GM12878 (cell line): ENCODE data around the gene KIF25. TPM values are rescaled to one million over a fixed set of nuclear protein-coding genes. Genes with fewer than 3 reads are reported as not detected.
A peak's percentile ranks its signal among the peaks of the same experiment; 100 is the strongest.

Experiments
- ATAC-seq: fragments of 200-7000 bp; cut with Tn5 transposase; 3 replicates; pipeline ENCODE4 v1.9.1; 2020; ENCODE audit warnings: mild to moderate bottlenecking, moderate library complexity
- BruUV-seq: library from RNA; stranded (reverse); fragments of 400-500 nt; replicated peaks from 2 replicates; lab custom pipeline; 2021; lab: Mats Ljungman, UMichigan
- CTCF ChIA-PET: fragments of 300-600 bp; sonication (Branson Sonifier 250); formaldehyde crosslinking; extraction: SDS; loops from one replicate; lab custom pipeline; 2021; ENCODE audit warnings: inconsistent platforms; lab: Yijun Ruan, JAX
- POLR2A ChIA-PET: fragments of 350-600 bp; formaldehyde crosslinking; extraction: SDS; loops from one replicate; lab custom pipeline; 2021; ENCODE audit warnings: inconsistent platforms; lab: Charles Lee
- RAD21 ChIA-PET: fragments of 300-600 bp; sonication (Branson Sonifier 250); formaldehyde crosslinking; loops from one replicate; lab custom pipeline; 2023; ENCODE audit warnings: antibody characterized with exemption; ENCODE audit not compliant: unreplicated experiment; lab: Charles Lee
- SMC1A ChIA-PET: fragments of 300-600 bp; sonication (Branson Sonifier 250); formaldehyde crosslinking; loops from one replicate; lab custom pipeline; 2023; ENCODE audit not compliant: unreplicated experiment, uncharacterized antibody; lab: Charles Lee
- DNase-seq: peaks from one replicate; pipeline ENCODE4 v3.0.0-alpha.2; 2011; ENCODE audit warnings: low read depth, low spot score
- FAIRE-seq: peaks from 3 replicates; lab custom pipeline; 2011; peaks lifted over from hg19 to GRCh38; lab: Jason Lieb, UNC
- H2AFZ ChIP-seq: 2 replicates; pipeline ENCODE4 v1.6.0; 2011; ENCODE audit warnings: low read depth, low read length, control low read depth; ENCODE audit not compliant: control insufficient read depth
- H3K27ac ChIP-seq: 2 replicates; pipeline ENCODE4 v1.5.1; 2011; ENCODE audit warnings: control low read depth; ENCODE audit not compliant: control insufficient read depth, insufficient read depth
- H3K27me3 ChIP-seq, 2 experiments: replicated peaks in 1 of 2; 2 replicates each; pipeline versions ENCODE4 v1.6.0 to v1.6.1; 2011; ENCODE audit warnings: low read length in 1 of 2; ENCODE audit not compliant: control insufficient read depth in 2 of 2, insufficient read depth in 2 of 2
- H3K36me3 ChIP-seq, 2 experiments: 2 replicates each; pipeline ENCODE4 v1.5.1; 2011; ENCODE audit warnings: low read length in 1 of 2; ENCODE audit not compliant: control insufficient read depth in 2 of 2, insufficient read depth in 2 of 2
- H3K4me1 ChIP-seq: 2 replicates; pipeline ENCODE4 v1.6.1; 2011; ENCODE audit warnings: mild to moderate bottlenecking, low read length, moderate library complexity, mixed read lengths; ENCODE audit not compliant: control insufficient read depth, insufficient read depth
- H3K4me2 ChIP-seq: 2 replicates; pipeline ENCODE4 v1.6.0; 2011; ENCODE audit warnings: control low read depth; ENCODE audit not compliant: control insufficient read depth, insufficient read depth
- H3K4me3 ChIP-seq: fragments of 200-600 bp; sonication (generic); 2 replicates; pipeline ENCODE4 v1.5.1; 2016
- H3K79me2 ChIP-seq: 2 replicates; pipeline ENCODE4 v1.6.0; 2011; ENCODE audit warnings: low read length; ENCODE audit not compliant: control insufficient read depth, insufficient read depth
- H3K9ac ChIP-seq: 2 replicates; pipeline ENCODE4 v1.8.0; 2011; ENCODE audit warnings: low read length, control low read depth, mixed read lengths; ENCODE audit not compliant: control insufficient read depth, insufficient read depth
- H3K9me3 ChIP-seq: replicated peaks from 3 replicates; pipeline ENCODE4 v1.5.1; 2011; ENCODE audit warnings: mild to moderate bottlenecking, low read length; ENCODE audit not compliant: control insufficient read depth, insufficient read depth
- H4K20me1 ChIP-seq: 2 replicates; pipeline ENCODE4 v1.6.0; 2011; ENCODE audit not compliant: control insufficient read depth, insufficient read depth
- BACH1 ChIP-seq: fragments of 450-650 bp; IDR thresholded peaks from 2 replicates; pipeline ENCODE4 v1.6.1; 2017; ENCODE audit warnings: mild to moderate bottlenecking, borderline replicate concordance
- BCL3 ChIP-seq: IDR thresholded peaks from 2 replicates; pipeline ENCODE4 v1.6.1; 2011; ENCODE audit warnings: borderline replicate concordance, low read depth, mild to moderate bottlenecking, moderate library complexity, low read length; ENCODE audit not compliant: insufficient read depth, poor library complexity, severe bottlenecking
- CBFB ChIP-seq: IDR thresholded peaks from 2 replicates; pipeline ENCODE4 v1.6.1; 2016; ENCODE audit warnings: antibody characterized with exemption, low read depth
- CUX1 ChIP-seq: IDR thresholded peaks from 2 replicates; pipeline ENCODE4 v1.6.1; 2012; ENCODE audit warnings: improper control_type of control experiment, low read depth, low read length; ENCODE audit not compliant: insufficient replicate concordance
- GABPA ChIP-seq: IDR thresholded peaks from 2 replicates; pipeline ENCODE4 v1.6.1; 2014; ENCODE audit warnings: antibody characterized with exemption, low read depth, mild to moderate bottlenecking, inconsistent platforms
- MAX ChIP-seq: IDR thresholded peaks from 2 replicates; pipeline ENCODE4 v1.6.1; 2012; ENCODE audit warnings: low read depth, low read length, improper control_type of control experiment
- RAD51 ChIP-seq: fragments of 450-650 bp; IDR thresholded peaks from 2 replicates; pipeline ENCODE4 v1.6.1; 2016; ENCODE audit warnings: moderate library complexity, mild to moderate bottlenecking, inconsistent platforms
- SP1 ChIP-seq: IDR thresholded peaks from one replicate; pipeline ENCODE4 v1.6.1; 2011; ENCODE audit warnings: low read depth, low read length
- TCF3 ChIP-seq: IDR thresholded peaks from 2 replicates; pipeline ENCODE4 v1.6.1; 2012; ENCODE audit warnings: low read depth, mild to moderate bottlenecking, low read length, borderline replicate concordance; ENCODE audit not compliant: insufficient read depth
- ZBED1 ChIP-seq: IDR thresholded peaks from 2 replicates; pipeline ENCODE4 v1.6.1; 2016; ENCODE audit warnings: borderline replicate concordance
- WGBS: methylation state at CpG from one replicate; pipeline ENCODE4 v1.1.6; 2016; ENCODE audit warnings: low lambda C conversion rate; ENCODE audit not compliant: insufficient replicate concordance, insufficient coverage; ENCODE audit errors: missing lambda C conversion rate; 5-methylcytosine and 5-hydroxymethylcytosine counted together
- in situ Hi-C: fragments of 300-500 bp; cut with MboI; formaldehyde crosslinking; loops from 9 replicates; pipeline ENCODE4 v1.14.3; 2018; ENCODE audit warnings: mixed read lengths
- intact Hi-C: fragments of 100-400 bp; cut with micrococcal nuclease; formaldehyde crosslinking; loops from one replicate; pipeline ENCODE4 v1.14.2; 2022; ENCODE audit not compliant: unreplicated experiment
- polyA plus RNA-seq, 11 experiments: library from polyadenylated mRNA; depleted of rRNA in 4 of 11; unstranded in 6 of 11; stranded (reverse) in 5 of 11; fragments of >200 nt; fragmentation: Nextera tagmentation in 4 of 11; fragmentation: Illumina TruSeq in 1 of 11; extraction: Ambion mirVana in 4 of 11; extraction: Trizol in 1 of 11; gene quantifications; 1 replicate in 1 of 11; 2 replicates in 10 of 11; pipeline versions ENCODE4 v1.2.1 to v1.2.3, GENCODE V29; 2011 to 2016; ENCODE audit warnings: inconsistent platforms in 2 of 11, missing spikeins in 2 of 11, low read depth in 1 of 11
- total RNA-seq, 4 experiments: library from RNA; depleted of rRNA in 3 of 4; stranded (reverse); fragments of >200 nt in 3 of 4; fragmentation: Illumina TruSeq in 1 of 4; extraction: Trizol in 1 of 4; gene quantifications; 2 replicates each; pipeline versions ENCODE4 v1.2.1 to v1.2.3, GENCODE V29; 2013 to 2021

KIF25 gene
- total and polyA plus RNA-seq, 10 of the 15 experiments (the other 5 are each of a cell fraction or from before 2014, with no cell fraction given) = not detected

- TF ChIP-seq BCL3 = peak; percentile 34
- 0 out of 2 replicates have a peak, but pooled peaks have one; percentile 11 for TF ChIP-seq TCF3
- TF ChIP-seq RAD51 = no peak
- no peak for TF ChIP-seq SP1
- TF ChIP-seq CBFB = no peak
- no peak overlapping the region for H2AFZ ChIP-seq
- H3K4me1 ChIP-seq = no peaks in the 10 kb centered on the region
- ChIA-PET CTCF (no interaction called here), POLR2A (no interaction called here), RAD21 (no interaction called here), SMC1A (no interaction called here)
- no peak overlapping the region for H3K9ac ChIP-seq
- no peaks in the 10 kb centered on the region for H3K9me3 ChIP-seq
- 48% methylated on average over 13 of the region's 13 CpGs for WGBS
- no peak overlapping the region for H3K27ac ChIP-seq
- no peaks in the 10 kb centered on the region for H4K20me1 ChIP-seq
- intact Hi-C loops = no loop called here
- H3K4me2 ChIP-seq = no peak overlapping the region
- no peaks in the 10 kb centered on the region for H3K27me3 ChIP-seq
- DNase-seq (no peak), FAIRE-seq (no peak), ATAC-seq (no peak)
- H3K4me3 ChIP-seq = no peak overlapping the region
- H3K36me3 ChIP-seq = no peaks in the 10 kb centered on the region
- no TSS peak for BruUV-seq
- no peaks in the 10 kb centered on the region for H3K79me2 ChIP-seq
- in situ Hi-C loops = no loop called here
Observed at GRCh38 chr6:168073937-168074730, 76.7 kb downstream of the KIF25 start.

GRCh38 chr6:168075216-168075615 is 77.7 kb downstream of the KIF25 start:
- DNase-seq = no peak
- Histone ChIP-seq H3K27me3 (no peaks in the 10 kb centered on the region), H3K36me3 (no peaks in the 10 kb centered on the region), H4K20me1 (no peaks in the 10 kb centered on the region), H3K4me1 (no peaks in the 10 kb centered on the region), H3K79me2 (no peaks in the 10 kb centered on the region), H3K27ac (no peak overlapping the region), H3K4me2 (no peak overlapping the region), H3K4me3 (no peak overlapping the region), H3K9me3 (no peaks in the 10 kb centered on the region), H2AFZ (no peak overlapping the region), H3K9ac (no peak overlapping the region)
- ATAC-seq = no peak
- CTCF ChIA-PET = no interaction called here
- RAD21 ChIA-PET = no interaction called here
- POLR2A ChIA-PET = no interaction called here
- 59% methylated on average over 13 of the region's 13 CpGs for WGBS
- FAIRE-seq = no peak
- intact Hi-C loops (no loop called here), in situ Hi-C loops (no loop called here)
- no peak for TF ChIP-seq BACH1
- TF ChIP-seq GABPA = no peak
- no peak for TF ChIP-seq ZBED1
- no peak for TF ChIP-seq CUX1
- TF ChIP-seq MAX = no peak
- BruUV-seq = no TSS peak
- SMC1A ChIA-PET = no interaction called here
